Measurements from ENCODE around the gene PAEP.

GRCh38 chr9:135588371-135588770, 26.8 kb downstream of the PAEP start:
- no peak for TF ChIP-seq POLR2A (IDR thresholded peaks at IDR 0.05)
- TF ChIP-seq CTCF (IDR thresholded peaks at IDR 0.05): no peak

All from ovary (tissue), 3 donors.